ENCODE results near the gene ZNF575.

- TF ChIP-seq CTCF (conservative IDR thresholded peaks at IDR 0.05) = no peak
- TF ChIP-seq ZFX (IDR thresholded peaks at IDR 0.05) = no peak
These were observed 28.4 kb downstream of the ZNF575 start for GRCh38 chr19:43561139-43561970.

All from C4-2B (cell line).